ENCODE measurements around the gene KLF5.

KLF5 gene

GRCh38 chr13:73103238-73103637 lies 44.4 kb downstream of the KLF5 start:
- no peak overlapping the region for H3K27ac ChIP-seq
- TF ChIP-seq CTCF (conservative IDR thresholded peaks at IDR 0.05): no peak

DNA sequence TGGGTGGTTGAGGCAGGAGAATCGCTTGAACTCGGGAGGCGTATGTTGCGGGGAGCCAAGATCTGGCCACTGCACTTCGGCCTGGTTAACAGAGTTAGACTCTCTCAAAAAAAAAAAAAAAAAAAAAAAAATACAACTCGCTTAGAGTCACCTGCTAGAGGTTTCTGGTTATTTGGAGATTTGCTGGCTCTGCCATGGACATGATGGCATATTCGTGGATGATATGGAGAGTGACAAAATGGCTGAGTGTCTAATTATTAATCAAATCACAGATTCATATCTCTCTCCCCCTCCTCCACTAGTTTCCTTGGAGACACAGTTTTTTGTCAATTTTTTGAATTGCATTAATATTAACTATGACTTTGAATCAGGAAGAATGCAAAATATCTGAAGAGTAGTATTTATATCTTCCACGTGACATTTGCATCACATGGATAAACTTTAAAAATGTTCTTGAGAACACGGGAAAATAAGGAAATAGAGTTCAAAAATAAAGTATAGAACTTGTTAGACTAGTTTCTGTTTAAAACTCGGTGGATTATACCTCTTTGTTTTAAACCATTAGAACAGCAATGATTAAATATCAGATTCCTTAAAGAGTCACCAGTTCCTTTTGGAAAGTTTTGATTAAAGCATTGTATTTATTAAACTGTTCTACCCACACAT lies 47.8 kb downstream of the KLF5 start:
- TF ChIP-seq CTCF (conservative IDR thresholded peaks at IDR 0.05): no peak
- no peak overlapping the region for H3K27ac ChIP-seq

DNA sequence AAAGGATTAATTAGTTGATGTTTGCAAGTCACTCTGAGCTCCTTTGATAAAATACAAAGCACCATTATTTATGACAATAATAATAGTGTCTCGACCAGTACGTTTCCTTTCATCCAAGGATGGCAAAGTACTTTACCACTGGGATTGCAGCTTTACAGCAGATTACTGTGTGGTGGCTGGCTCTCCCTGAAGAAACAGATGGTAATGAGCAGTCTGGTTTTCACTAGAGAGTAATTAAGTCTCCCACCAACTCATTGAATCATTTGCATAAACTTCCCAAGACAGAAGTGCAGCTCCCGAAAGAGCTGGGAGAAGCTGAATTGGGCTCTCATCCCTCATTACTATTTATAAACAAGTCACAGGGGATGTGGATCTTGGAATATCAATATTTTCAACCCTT lies 48.7 kb downstream of the KLF5 start:
- no peak overlapping the region for H3K27ac ChIP-seq

DNA sequence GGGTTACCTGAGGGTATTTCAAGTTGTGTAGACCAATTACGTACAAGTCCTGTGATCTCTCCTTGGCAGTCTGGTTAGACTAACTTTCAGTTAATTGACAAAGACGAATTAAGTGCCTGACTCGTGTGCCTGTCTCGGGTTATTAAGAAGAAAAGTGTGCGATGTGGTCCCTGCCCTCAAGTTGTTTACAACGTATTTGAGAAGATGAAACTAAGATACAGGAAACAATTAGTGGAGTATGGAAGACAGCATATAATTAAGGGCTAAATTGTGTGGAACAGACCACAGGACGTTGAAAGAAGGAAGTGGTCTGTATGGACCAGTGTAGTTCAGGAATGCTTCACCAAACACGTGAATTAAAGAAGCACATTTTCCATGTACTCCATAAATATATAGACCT lies 49.2 kb downstream of the KLF5 start:
- no peak for TF ChIP-seq CTCF (conservative IDR thresholded peaks at IDR 0.05)
- no peak overlapping the region for H3K27ac ChIP-seq

More for the DNA sequence above, 48.7 kb downstream of the KLF5 start:
- TF ChIP-seq CTCF (conservative IDR thresholded peaks at IDR 0.05): no peak

GRCh38 chr13:73109288-73109899 lies 50.6 kb downstream of the KLF5 start:
- no peak overlapping the region for H3K27ac ChIP-seq
- no peak for TF ChIP-seq CTCF (conservative IDR thresholded peaks at IDR 0.05)

DNA sequence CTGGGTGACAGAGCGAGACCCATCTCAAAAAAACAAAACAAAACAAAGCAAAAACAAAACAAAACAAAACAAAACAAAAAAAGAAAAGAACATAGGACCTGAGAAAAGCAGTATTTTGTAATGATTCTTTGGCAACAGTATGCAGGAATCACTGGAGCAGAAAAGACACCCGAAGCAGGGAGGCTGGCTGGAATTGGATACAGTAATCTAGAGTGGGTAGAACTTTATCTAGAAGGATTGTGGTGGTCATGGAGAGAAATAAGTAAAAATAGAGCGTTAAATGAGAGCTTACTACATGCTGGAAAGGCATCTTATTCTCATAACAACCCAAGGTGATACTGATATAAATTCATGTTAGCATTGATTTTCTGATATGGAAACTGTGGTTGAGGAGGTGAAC lies 51.2 kb downstream of the KLF5 start:
- H3K27ac ChIP-seq: no peak overlapping the region
- TF ChIP-seq CTCF (conservative IDR thresholded peaks at IDR 0.05): no peak

DNA sequence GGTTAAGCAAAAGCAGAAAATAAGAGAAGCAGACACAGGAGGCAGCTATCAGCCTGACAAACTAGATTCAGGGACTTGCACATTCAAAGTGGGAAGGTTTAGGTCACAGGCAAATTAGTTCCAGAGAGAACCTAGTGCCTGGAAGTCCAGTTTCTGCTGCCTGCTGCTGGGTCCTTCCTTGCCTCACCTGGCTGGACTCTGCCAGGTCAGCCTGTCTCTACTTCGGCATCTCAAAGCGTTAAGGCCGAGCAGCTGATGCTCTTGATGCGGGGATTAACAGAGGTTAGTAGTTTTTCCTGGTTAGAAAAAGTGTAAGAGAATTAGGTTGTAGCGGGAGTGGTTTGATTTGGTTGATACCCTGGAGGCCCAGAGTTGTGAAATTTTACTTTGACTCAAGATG lies 52.0 kb downstream of the KLF5 start:
- H3K27ac ChIP-seq: no peak overlapping the region
- TF ChIP-seq CTCF (conservative IDR thresholded peaks at IDR 0.05): no peak

Measured in VCaP (cell line).